ENCODE results near the gene MICOS13. TPM values are rescaled to one million over a fixed set of nuclear protein-coding genes. Genes with fewer than 3 reads are reported as not detected.
"Not testable (repeated sequence)": the region's sequence is repeated elsewhere in the genome, so short reads cannot be mapped to it uniquely, and the experiment has no call there.

Gene MICOS13
- total RNA-seq, result 27.5 TPM

- DNase-seq (ENCODE audit: low read depth in 2 of 3, low spot score in 2 of 3), result peak; percentile 96 to 100 (median 99)
These were observed at the start of gene MICOS13, which contains the start of gene HSD11B1L for GRCh38 chr19:5680437-5681368. Gene MICOS13 (minus strand): TSS chr19:5680516. CDS start chr19:5680486, 30 bp downstream. Gene HSD11B1L (plus strand): TSS chr19:5681027. CDS start chr19:5684833, 3,806 bp downstream.

- no peak for DNase-seq (ENCODE audit: low read depth in 2 of 3, low spot score in 2 of 3)
These were observed 47.2 kb upstream of the MICOS13 start for GRCh38 chr19:5727453-5728050.

- DNase-seq (ENCODE audit: low read depth in 2 of 3, low spot score in 2 of 3), result peak; percentile 99
These were observed 39.9 kb upstream of the MICOS13 start, which contains the start of the genes CATSPERD and LONP1 for GRCh38 chr19:5719961-5720790. Gene CATSPERD (plus strand): TSS chr19:5720637. CDS start chr19:5720738, 101 bp downstream. Gene LONP1 (minus strand): TSS chr19:5720146. CDS start chr19:5720132, 14 bp downstream.

DNA sequence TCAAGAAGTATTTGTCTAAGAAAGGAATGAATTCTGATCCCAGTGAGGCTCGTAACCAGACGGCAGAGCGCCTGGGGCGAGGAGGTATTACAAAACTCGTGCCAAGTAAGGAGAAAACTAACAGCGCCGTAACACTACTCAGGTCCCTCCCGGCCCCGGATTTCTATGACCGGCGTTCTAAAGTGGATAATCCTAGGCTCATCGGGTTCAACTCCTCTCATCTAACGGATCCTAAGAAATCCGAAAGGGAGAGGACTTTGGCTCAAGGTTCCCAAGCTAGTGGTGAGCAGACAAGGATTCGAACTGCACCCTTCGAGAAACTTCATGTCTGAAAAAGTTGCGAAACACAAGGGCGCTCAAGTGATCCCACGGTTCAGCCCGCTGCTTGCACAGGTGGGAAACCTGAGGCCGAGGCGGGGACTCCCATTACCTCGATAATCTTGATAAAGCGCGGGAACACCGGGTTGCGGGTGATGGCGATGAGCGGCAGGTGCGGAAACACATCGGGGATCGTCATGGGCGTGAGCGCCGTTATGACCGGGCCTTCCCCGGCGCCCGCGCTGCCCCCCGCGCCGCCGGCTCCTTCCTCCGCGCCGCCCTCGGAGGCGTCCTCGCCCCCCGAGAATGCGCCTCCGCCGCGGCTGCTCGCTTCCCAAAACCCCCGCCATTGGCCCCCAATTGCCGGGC is 39.1 kb upstream of the MICOS13 start:
- DNase-seq (ENCODE audit: low read depth in 2 of 3, low spot score in 2 of 3), result peak in 1 of 3 donors; percentile 11

GRCh38 chr19:5718579-5719273 is 38.4 kb upstream of the MICOS13 start:
- DNase-seq (ENCODE audit: low read depth in 2 of 3, low spot score in 2 of 3), result peak in 2 of 3 donors; percentile 16 to 24

DNA sequence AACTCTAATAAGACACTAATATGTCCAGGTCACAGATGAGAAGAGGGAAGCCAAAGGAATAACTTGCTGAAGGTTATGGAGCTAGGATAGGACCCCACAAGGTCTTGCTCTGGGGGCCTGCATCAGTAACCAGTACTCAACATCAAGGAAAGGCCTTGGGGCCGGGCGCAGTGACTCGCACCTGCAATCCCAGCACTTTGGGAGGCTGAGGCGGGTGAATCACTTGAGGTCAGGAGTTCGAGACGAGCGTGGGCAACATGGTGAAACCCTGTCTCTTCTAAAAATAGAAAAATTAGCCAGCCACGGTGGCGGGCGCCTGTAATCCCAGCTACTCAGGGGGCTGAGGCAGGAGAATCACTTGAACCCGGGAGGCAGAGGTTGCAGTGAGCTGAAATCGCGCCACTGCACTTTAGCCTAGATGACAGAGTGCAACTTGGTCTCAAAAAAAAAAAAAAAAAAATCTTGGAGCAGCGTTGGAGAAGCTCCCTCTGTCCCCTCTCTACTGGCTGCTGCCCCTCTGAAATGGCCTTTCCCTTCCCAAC is 37.8 kb upstream of the MICOS13 start:
- DNase-seq (ENCODE audit: low read depth in 2 of 3, low spot score in 2 of 3), result no peak

- DNase-seq (ENCODE audit: low read depth in 2 of 3, low spot score in 2 of 3), result no peak
These were observed 37.1 kb upstream of the MICOS13 start for GRCh38 chr19:5717215-5717935.

DNA sequence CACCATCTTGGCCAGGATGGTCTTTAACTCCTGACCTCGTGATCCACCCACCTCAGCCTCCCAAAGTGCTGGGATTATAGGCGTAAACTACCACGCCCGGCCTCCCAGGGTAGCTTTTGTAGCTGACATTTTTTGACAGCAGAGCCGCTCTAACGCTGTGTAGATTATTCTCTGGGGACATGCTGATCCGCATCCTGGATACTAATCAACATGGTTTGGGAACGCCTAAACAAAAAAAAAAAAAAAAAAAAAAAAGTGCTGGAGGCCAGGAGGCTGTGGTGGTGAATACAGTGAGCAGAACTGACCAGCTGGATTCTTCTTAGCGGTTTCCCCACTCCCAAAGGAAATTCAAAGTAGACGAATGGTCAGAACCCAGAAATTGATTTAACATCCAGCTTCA is 34.5 kb upstream of the MICOS13 start:
- no peak for DNase-seq (ENCODE audit: low read depth in 2 of 3, low spot score in 2 of 3)

DNA sequence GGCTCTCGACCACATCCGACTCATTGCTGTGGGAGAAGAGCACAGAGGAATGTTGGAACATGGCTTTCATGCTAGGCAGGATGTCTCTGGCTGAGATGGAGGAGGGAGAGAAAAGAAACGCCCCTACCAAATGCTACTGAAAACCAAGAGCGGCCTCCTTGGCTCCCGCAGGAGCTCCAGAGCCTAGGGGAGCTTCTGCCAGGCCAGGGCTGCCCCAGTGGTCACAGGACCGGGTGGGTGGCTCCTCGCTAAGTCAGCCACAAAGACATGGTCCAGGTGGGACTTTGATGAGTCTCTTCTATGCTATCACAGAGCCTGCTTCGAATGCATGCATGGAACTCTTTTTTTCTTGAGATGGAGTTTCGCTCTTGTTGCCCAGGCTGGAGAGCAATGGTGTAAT is 32.9 kb upstream of the MICOS13 start:
- DNase-seq (ENCODE audit: low read depth in 2 of 3, low spot score in 2 of 3), result no peak

GRCh38 chr19:5711713-5712161 is 31.4 kb upstream of the MICOS13 start:
- DNase-seq (ENCODE audit: low read depth in 2 of 3, low spot score in 2 of 3), result no peak

GRCh38 chr19:5711025-5711424 is 30.7 kb upstream of the MICOS13 start:
- DNase-seq (ENCODE audit: low read depth in 2 of 3, low spot score in 2 of 3), result no peak

GRCh38 chr19:5707576-5708575 is 27.6 kb upstream of the MICOS13 start:
- DNase-seq (ENCODE audit: low read depth in 2 of 3, low spot score in 2 of 3), result no peak

DNA sequence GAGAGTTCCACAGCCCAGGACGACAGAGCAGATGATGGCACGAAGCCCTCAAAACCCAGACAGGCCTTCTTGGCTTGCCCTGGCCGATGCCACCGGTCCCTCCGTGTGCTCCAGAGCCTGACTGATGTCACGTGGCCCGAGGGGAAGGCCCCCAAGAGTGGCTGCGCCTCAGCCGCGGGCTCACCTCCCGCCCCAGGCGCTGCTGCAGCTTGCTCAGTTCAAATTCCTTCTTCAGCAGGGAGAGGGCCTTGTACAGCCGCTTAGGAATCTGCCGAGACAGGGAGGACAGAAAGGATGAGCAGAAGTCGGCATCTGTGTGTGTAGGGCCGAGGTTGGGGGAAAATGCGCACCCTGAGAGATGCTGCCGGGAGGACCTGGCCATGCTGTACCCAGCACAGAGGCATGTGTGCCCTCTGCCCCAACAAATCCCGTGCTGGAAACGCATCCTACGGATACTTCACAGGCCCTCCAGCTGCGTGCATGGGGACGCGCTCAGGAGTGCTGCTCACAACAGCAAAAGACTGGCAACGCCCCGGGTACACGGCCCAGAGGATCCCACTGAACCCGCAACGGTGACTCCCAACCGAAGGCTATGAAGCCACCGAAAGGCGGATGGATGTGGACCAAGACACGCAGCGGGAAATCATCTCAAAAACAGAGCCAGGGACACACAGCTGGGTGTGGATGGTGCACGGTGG is 26.7 kb upstream of the MICOS13 start:
- no peak for DNase-seq (ENCODE audit: low read depth in 2 of 3, low spot score in 2 of 3)

DNA sequence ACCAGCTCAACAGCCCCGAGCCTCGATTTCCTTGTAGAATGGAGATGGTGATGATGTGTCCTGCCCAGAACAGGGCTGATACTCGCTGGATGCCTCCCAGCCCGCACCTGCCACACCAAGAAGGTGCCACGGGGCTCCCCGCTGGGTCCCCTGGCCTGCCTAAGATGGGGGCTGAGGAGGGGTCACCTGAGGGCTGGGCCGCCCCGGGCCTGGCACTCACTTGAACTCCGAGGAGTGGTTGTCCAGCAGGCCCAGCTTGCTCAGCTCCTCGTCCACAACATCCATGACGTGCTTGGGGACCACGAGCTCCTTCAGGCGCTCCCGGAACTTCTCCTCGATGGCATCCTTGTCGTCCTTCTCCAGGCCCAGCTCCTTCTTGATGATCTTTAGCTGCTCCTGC is 25.2 kb upstream of the MICOS13 start:
- DNase-seq (ENCODE audit: low read depth in 2 of 3, low spot score in 2 of 3), result no peak

DNA sequence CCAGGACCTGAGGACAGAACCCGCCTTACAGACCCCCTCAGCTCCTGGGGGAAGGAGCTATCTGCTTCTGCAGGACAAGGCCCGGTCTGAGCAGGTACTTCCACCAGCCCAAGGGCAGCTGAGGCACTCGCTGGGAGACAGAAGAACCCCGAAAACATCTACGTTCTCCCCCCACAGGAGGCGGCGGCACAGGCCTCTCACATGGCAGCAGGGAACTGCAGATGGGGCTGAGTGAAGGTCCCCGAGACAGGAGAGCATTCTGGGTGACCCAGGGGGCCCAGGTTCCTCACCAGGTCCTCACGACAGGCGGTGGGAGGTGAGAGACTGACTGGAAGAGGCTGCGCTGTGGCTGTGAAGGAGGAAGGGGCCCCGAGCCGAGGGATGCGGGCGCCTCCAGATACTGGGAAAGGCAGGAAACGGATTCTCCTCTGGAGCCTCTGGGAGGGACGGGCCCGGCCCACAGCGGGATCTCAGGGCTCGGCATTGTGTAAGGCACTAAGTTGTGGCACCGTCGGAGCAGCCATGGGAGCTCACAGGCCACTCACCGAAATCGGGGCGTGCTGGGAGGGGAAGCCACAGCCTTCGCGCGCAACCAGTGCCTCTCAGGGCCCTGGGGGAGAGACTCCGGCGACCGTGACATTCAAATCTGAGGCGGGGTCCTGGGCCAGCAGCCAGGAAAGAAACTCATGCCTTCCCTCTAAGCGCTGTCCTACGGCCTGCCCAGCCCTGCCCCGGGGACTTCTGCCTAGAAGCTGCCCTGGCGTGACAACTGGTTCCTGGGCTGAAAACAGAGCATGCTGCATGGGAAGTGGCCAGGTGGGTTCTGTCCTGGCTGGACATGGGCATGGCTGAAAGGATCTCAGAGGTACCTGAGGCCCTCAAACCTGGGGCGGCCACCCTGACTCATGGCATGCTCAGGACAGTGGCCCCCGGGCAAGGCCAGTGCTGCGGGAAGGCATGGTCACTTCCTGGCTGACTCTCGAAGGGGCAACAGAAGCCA is 23.8 kb upstream of the MICOS13 start:
- DNase-seq (ENCODE audit: low read depth in 2 of 3, low spot score in 2 of 3), result no peak

- not testable (repeated sequence) for DNase-seq (ENCODE audit: low read depth in 2 of 3, low spot score in 2 of 3)
These were observed 21.7 kb upstream of the MICOS13 start for GRCh38 chr19:5702053-5702410.

Data from hematopoietic multipotent progenitor cell (in vitro differentiated cells).